Tibial nerve (tissue), 3 donors: Measurements from ENCODE around the gene GADD45G.

Source experiments
- EP300 ChIP-seq, 2 donors: sonication (generic); formaldehyde crosslinking; IDR thresholded peaks; one replicate each; pipeline ENCODE4 v1.6.1; 2017; ENCODE audit warnings: antibody characterized with exemption in 2 of 2, mild to moderate bottlenecking in 1 of 2
- POLR2A ChIP-seq, 2 donors: fragments of 450-650 bp; IDR thresholded peaks; one replicate each; pipeline ENCODE4 v1.6.1; 2017; ENCODE audit warnings: antibody characterized with exemption in 2 of 2, mild to moderate bottlenecking in 2 of 2, moderate library complexity in 2 of 2

DNA sequence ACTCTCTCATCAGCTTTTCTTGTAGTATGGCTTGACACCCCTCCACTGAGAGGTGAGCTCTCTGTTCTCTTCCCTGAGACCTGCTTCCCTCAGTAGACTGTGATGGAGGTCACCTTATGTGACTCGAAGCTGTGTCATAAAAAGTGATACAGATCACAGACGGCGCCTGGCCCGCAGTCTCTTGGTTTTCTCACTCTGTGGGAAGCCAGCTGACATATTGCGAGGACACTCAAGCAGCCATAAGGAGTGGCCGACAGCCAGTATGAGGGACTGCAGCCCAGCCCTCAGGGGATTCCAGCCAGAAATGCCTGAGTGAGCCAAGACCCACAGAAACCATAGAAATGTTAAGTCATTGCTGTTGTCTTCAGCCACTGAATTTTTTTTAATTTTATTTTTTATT is 38.0 kb downstream of the GADD45G start:
- TF ChIP-seq POLR2A (IDR thresholded peaks at IDR 0.05) (no peak), EP300 (IDR thresholded peaks at IDR 0.05) (no peak)
